K562 (cell line): ENCODE measurements around the gene RBPMS2. TPM values are rescaled to one million over a fixed set of nuclear protein-coding genes. Genes with fewer than 3 reads are reported as not detected.

Experiments
- ASH1L ChIP-seq: fragments of 450-650 bp; IDR thresholded peaks from 2 replicates; pipeline ENCODE4 v1.6.1; 2018; ENCODE audit warnings: borderline replicate concordance, mild to moderate bottlenecking, low read depth; ENCODE audit not compliant: partially characterized antibody
- CBX2 ChIP-seq: fragments of 200-600 bp; sonication (generic); IDR thresholded peaks from one replicate; pipeline ENCODE4 v1.6.1; 2012; ENCODE audit warnings: mild to moderate bottlenecking, low read length, inconsistent platforms; ENCODE audit not compliant: insufficient read depth, poor library complexity, severe bottlenecking
- ETS1 ChIP-seq: conservative IDR thresholded peaks from 2 replicates; pipeline ENCODE4 v1.6.1; 2011; ENCODE audit warnings: low read depth, mild to moderate bottlenecking, low read length; ENCODE audit not compliant: control insufficient read depth
- HMG20A ChIP-seq: fragments of 450-650 bp; formaldehyde crosslinking; conservative IDR thresholded peaks from 2 replicates; pipeline ENCODE4 v1.4.0; 2020; ENCODE audit warnings: mild to moderate bottlenecking, mixed read lengths
- HNRNPLL ChIP-seq: fragments of 200-400 bp; formaldehyde crosslinking; IDR thresholded peaks from 2 replicates; pipeline ENCODE4 v1.6.1; 2017; ENCODE audit warnings: low read length, low read depth, mild to moderate bottlenecking; ENCODE audit not compliant: poor library complexity, severe bottlenecking
- IFI16 ChIP-seq: fragments of 250-450 bp; sonication (Bioruptor Pico); IDR thresholded peaks from 2 replicates; pipeline ENCODE4 v2.1.2; 2022; ENCODE audit warnings: mild to moderate bottlenecking, inconsistent platforms
- KDM1A ChIP-seq, 2 experiments: fragments of 450-650 bp; IDR thresholded peaks; 2 replicates each; pipeline ENCODE4 v1.6.1; 2016; ENCODE audit warnings: mild to moderate bottlenecking in 2 of 2
- MTA2 ChIP-seq: fragments of 450-650 bp; IDR thresholded peaks from 2 replicates; pipeline ENCODE4 v1.6.1; 2016; ENCODE audit warnings: low read depth
- PML ChIP-seq: IDR thresholded peaks from 2 replicates; pipeline ENCODE4 v1.6.1; 2012; ENCODE audit warnings: low read length, inconsistent platforms
- SMAD2 ChIP-seq: fragments of 150-350 bp; IDR thresholded peaks from 2 replicates; pipeline ENCODE4 v1.6.1; 2014; ENCODE audit warnings: low read depth, mild to moderate bottlenecking, low read length
- ZNF717 ChIP-seq: fragments of 250-450 bp; sonication (Bioruptor Pico); IDR thresholded peaks from 2 replicates; pipeline ENCODE4 v1.5.0; 2021
- polyA plus RNA-seq, 8 experiments: library from polyadenylated mRNA; depleted of rRNA in 4 of 8; stranded (reverse) in 5 of 8; unstranded in 3 of 8; fragments of >200 nt; fragmentation: Nextera tagmentation in 2 of 8; fragmentation: Illumina TruSeq in 1 of 8; extraction: Ambion mirVana in 2 of 8; extraction: Trizol in 1 of 8; gene quantifications; 2 replicates each; pipeline versions ENCODE4 v1.2.1 to v1.2.3, GENCODE V29; 2011 to 2014; ENCODE audit warnings: inconsistent platforms in 1 of 8, missing spikeins in 1 of 8
- total RNA-seq, 7 experiments: library from RNA; depleted of rRNA in 6 of 7; stranded (reverse); fragments of >200 nt in 6 of 7; fragmentation: Illumina TruSeq in 2 of 7; extraction: Trizol in 2 of 7; gene quantifications; 2 replicates each; pipeline versions ENCODE4 v1.2.1 to v1.2.3, GENCODE V29; 2011 to 2021; ENCODE audit warnings: low replicate concordance in 1 of 7
- TF ChIP-seq, protein P1 (sequence below): fragments of 250-450 bp; sonication (Bioruptor Pico); IDR thresholded peaks from 2 replicates; pipeline ENCODE4 v1.5.0; 2020; ENCODE audit warnings: mild to moderate bottlenecking, borderline replicate concordance
- TF ChIP-seq, protein P2 (sequence below): sonication (generic); formaldehyde crosslinking; IDR thresholded peaks from 2 replicates; pipeline ENCODE4 v1.8.1; 2023; ENCODE audit warnings: mild to moderate bottlenecking, missing genetic modification reagents
- TF ChIP-seq, protein P3 (sequence below): sonication (generic); formaldehyde crosslinking; IDR thresholded peaks from 2 replicates; pipeline ENCODE4 v1.8.0; 2023; ENCODE audit warnings: missing genetic modification reagents, mild to moderate bottlenecking, borderline replicate concordance

Gene RBPMS2
- total and polyA plus RNA-seq, 9 of the 15 experiments (the other 6 are each of a cell fraction or from before 2014, with no cell fraction given), result 0.11 to 2.6 (median 0.37) TPM; not detected in 1

DNA sequence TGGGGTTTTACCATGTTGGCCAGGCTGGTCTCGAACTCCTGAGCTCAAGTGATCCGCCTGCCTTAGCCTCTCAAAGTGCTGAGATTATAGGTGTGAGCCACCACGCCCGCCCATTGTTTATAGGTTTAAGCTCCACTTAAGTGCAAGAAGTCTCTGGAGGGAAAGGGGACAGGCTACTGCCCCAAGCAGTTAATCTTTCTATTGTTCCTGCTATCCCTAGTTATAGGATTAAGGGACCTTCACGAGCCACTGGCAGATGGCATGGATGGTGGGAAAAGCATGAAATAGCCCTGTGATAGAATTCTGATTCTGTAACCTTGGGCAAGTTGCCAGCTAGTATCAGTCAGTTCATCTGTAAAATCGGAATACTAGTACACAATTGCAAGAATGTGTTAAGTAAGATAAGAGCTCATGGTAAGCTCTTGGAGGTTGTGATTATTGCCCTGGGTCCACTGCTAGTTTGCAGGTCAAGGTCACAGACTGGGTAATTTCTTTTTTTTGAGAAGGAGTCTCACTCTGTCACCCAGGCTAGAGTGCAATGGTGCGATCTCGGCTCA is 5.3 kb upstream of the RBPMS2 start (continued):
- TF ChIP-seq ETS1, result no peak
- TF ChIP-seq, protein P1, sequence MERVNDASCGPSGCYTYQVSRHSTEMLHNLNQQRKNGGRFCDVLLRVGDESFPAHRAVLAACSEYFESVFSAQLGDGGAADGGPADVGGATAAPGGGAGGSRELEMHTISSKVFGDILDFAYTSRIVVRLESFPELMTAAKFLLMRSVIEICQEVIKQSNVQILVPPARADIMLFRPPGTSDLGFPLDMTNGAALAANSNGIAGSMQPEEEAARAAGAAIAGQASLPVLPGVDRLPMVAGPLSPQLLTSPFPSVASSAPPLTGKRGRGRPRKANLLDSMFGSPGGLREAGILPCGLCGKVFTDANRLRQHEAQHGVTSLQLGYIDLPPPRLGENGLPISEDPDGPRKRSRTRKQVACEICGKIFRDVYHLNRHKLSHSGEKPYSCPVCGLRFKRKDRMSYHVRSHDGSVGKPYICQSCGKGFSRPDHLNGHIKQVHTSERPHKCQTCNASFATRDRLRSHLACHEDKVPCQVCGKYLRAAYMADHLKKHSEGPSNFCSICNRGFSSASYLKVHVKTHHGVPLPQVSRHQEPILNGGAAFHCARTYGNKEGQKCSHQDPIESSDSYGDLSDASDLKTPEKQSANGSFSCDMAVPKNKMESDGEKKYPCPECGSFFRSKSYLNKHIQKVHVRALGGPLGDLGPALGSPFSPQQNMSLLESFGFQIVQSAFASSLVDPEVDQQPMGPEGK (CRISPR knock-in tag), result no peak
- no peak for TF ChIP-seq HMG20A (CRISPR knock-in tag)
- TF ChIP-seq SMAD2, result no peak
- TF ChIP-seq, protein P2, sequence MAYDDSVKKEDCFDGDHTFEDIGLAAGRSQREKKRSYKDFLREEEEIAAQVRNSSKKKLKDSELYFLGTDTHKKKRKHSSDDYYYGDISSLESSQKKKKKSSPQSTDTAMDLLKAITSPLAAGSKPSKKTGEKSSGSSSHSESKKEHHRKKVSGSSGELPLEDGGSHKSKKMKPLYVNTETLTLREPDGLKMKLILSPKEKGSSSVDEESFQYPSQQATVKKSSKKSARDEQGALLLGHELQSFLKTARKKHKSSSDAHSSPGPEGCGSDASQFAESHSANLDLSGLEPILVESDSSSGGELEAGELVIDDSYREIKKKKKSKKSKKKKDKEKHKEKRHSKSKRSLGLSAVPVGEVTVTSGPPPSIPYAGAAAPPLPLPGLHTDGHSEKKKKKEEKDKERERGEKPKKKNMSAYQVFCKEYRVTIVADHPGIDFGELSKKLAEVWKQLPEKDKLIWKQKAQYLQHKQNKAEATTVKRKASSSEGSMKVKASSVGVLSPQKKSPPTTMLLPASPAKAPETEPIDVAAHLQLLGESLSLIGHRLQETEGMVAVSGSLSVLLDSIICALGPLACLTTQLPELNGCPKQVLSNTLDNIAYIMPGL (CRISPR knock-in tag), result no peak
- TF ChIP-seq HNRNPLL, result no peak
- TF ChIP-seq MTA2, result no peak
- TF ChIP-seq PML, result no peak
- TF ChIP-seq, protein P3, sequence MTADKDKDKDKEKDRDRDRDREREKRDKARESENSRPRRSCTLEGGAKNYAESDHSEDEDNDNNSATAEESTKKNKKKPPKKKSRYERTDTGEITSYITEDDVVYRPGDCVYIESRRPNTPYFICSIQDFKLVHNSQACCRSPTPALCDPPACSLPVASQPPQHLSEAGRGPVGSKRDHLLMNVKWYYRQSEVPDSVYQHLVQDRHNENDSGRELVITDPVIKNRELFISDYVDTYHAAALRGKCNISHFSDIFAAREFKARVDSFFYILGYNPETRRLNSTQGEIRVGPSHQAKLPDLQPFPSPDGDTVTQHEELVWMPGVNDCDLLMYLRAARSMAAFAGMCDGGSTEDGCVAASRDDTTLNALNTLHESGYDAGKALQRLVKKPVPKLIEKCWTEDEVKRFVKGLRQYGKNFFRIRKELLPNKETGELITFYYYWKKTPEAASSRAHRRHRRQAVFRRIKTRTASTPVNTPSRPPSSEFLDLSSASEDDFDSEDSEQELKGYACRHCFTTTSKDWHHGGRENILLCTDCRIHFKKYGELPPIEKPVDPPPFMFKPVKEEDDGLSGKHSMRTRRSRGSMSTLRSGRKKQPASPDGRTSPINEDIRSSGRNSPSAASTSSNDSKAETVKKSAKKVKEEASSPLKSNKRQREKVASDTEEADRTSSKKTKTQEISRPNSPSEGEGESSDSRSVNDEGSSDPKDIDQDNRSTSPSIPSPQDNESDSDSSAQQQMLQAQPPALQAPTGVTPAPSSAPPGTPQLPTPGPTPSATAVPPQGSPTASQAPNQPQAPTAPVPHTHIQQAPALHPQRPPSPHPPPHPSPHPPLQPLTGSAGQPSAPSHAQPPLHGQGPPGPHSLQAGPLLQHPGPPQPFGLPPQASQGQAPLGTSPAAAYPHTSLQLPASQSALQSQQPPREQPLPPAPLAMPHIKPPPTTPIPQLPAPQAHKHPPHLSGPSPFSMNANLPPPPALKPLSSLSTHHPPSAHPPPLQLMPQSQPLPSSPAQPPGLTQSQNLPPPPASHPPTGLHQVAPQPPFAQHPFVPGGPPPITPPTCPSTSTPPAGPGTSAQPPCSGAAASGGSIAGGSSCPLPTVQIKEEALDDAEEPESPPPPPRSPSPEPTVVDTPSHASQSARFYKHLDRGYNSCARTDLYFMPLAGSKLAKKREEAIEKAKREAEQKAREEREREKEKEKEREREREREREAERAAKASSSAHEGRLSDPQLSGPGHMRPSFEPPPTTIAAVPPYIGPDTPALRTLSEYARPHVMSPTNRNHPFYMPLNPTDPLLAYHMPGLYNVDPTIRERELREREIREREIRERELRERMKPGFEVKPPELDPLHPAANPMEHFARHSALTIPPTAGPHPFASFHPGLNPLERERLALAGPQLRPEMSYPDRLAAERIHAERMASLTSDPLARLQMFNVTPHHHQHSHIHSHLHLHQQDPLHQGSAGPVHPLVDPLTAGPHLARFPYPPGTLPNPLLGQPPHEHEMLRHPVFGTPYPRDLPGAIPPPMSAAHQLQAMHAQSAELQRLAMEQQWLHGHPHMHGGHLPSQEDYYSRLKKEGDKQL (CRISPR knock-in tag), result no peak
- TF ChIP-seq CBX2, result no peak
- TF ChIP-seq KDM1A (IDR thresholded peaks at IDR 0.05), result peak; percentile 83 to 86
- no peak for TF ChIP-seq ZNF717 (CRISPR knock-in tag)
- TF ChIP-seq IFI16 (CRISPR knock-in tag), result no peak
- TF ChIP-seq ASH1L, result no peak
